ENCODE measurements around the gene GBF1.

DNA sequence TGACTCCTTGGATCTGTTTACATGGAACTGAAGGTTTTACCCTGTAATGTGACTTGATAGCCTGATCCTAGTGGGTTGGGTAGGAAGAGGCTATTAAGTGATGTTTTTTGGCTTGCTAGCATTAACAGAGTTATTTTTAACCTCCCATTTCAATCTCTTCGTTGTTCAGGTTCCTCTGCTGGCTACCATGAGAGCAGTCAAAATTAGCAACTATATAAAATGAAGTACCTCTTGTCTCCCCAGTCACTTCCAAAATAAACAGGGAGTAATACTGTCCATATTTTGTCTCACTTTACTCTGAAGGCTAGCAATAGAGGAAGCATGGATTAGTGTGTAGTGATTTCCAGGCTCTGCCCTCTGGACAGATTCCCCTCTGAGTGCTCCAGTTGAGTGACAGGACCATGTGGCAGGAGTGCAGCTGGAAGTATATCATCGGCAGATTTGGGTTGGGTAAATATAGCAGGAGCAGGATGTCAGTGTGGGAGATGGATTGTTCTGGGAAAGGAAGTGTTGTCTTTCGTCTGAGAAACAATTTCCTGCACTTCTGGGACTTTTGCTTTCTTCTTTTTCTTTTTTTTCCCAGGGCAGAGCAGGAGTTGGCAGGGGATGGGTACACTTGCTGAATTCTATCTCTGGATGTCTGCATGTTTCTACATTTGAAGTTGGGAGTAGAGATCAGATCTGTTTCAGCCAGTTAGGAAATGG is 35.2 kb downstream of the GBF1 start:
- TF ChIP-seq, protein P1, sequence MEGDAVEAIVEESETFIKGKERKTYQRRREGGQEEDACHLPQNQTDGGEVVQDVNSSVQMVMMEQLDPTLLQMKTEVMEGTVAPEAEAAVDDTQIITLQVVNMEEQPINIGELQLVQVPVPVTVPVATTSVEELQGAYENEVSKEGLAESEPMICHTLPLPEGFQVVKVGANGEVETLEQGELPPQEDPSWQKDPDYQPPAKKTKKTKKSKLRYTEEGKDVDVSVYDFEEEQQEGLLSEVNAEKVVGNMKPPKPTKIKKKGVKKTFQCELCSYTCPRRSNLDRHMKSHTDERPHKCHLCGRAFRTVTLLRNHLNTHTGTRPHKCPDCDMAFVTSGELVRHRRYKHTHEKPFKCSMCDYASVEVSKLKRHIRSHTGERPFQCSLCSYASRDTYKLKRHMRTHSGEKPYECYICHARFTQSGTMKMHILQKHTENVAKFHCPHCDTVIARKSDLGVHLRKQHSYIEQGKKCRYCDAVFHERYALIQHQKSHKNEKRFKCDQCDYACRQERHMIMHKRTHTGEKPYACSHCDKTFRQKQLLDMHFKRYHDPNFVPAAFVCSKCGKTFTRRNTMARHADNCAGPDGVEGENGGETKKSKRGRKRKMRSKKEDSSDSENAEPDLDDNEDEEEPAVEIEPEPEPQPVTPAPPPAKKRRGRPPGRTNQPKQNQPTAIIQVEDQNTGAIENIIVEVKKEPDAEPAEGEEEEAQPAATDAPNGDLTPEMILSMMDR (IDR thresholded peaks at IDR 0.05 in 2 of 3, conservative IDR thresholded peaks at IDR 0.05 in 1 of 3; ENCODE audit: control insufficient read depth in 2 of 3, extremely low read depth in 1 of 3, insufficient read depth in 1 of 3, low read depth in 3 of 3, low read length in 3 of 3), result no peak
- no peak for TF ChIP-seq RELA (IDR thresholded peaks at IDR 0.05; ENCODE audit: borderline replicate concordance, partially characterized antibody)
- no peak for TF ChIP-seq JUNB (IDR thresholded peaks at IDR 0.05)
- TF ChIP-seq MTA2 (IDR thresholded peaks at IDR 0.05; ENCODE audit: low read depth), result no peak
- TF ChIP-seq NFYB (IDR thresholded peaks at IDR 0.05; ENCODE audit: insufficient read depth, low read depth, low read length), result no peak
- no peak for TF ChIP-seq SPI1 (IDR thresholded peaks at IDR 0.05; ENCODE audit: borderline replicate concordance, insufficient read depth, low read depth, low read length)
- TF ChIP-seq POLR2A (IDR thresholded peaks at IDR 0.05; ENCODE audit: low read depth, low read length), result no peak
- no peak for TF ChIP-seq EZH2 (IDR thresholded peaks at IDR 0.05; ENCODE audit: borderline replicate concordance, control insufficient read depth, low read depth, low read length)
- no peak for TF ChIP-seq SP1 (IDR thresholded peaks at IDR 0.05; ENCODE audit: low read depth, low read length)

Measured in GM12878 (cell line).